GM19023 (cell line): ENCODE measurements around the gene VSTM2B.

Experiments
- ATAC-seq: cut with Tn5 transposase; IDR thresholded peaks from one replicate; pipeline ENCODE4 v1.9.1; 2021; ENCODE audit warnings: mild to moderate bottlenecking, moderate library complexity; ENCODE audit not compliant: unreplicated experiment

VSTM2B gene

GRCh38 chr19:29563486-29564101, 37.8 kb downstream of the VSTM2B start:
- no peak for ATAC-seq

- ATAC-seq, result no peak
Measured at GRCh38 chr19:29564574-29565005, 38.8 kb downstream of the VSTM2B start.

- no peak for ATAC-seq
Measured at GRCh38 chr19:29565171-29565570, 39.4 kb downstream of the VSTM2B start.

- ATAC-seq, result no peak
Measured at GRCh38 chr19:29566496-29567054, 40.8 kb downstream of the VSTM2B start.

- no peak for ATAC-seq
Measured at GRCh38 chr19:29567366-29567915, 41.6 kb downstream of the VSTM2B start.

- no peak for ATAC-seq
Measured at GRCh38 chr19:29568036-29569025, 42.5 kb downstream of the VSTM2B start.

- no peak for ATAC-seq
Measured at GRCh38 chr19:29569038-29569911, 43.5 kb downstream of the VSTM2B start.

GRCh38 chr19:29571181-29571580, 45.4 kb downstream of the VSTM2B start:
- no peak for ATAC-seq

GRCh38 chr19:29573486-29573885, 47.7 kb downstream of the VSTM2B start:
- no peak for ATAC-seq

- no peak for ATAC-seq
Measured at GRCh38 chr19:29574510-29574909, 48.7 kb downstream of the VSTM2B start.

GRCh38 chr19:29576046-29576606, 50.3 kb downstream of the VSTM2B start:
- ATAC-seq, result no peak

GRCh38 chr19:29576761-29577648, 51.2 kb downstream of the VSTM2B start:
- peak; percentile 65 for ATAC-seq

GRCh38 chr19:29577649-29577963, 51.8 kb downstream of the VSTM2B start:
- no peak for ATAC-seq

- ATAC-seq, result no peak
Measured at GRCh38 chr19:29578349-29578748, 52.6 kb downstream of the VSTM2B start.

GRCh38 chr19:29579308-29579910, 53.6 kb downstream of the VSTM2B start:
- no peak for ATAC-seq

- no peak for ATAC-seq
Measured at GRCh38 chr19:29581398-29581797, 55.6 kb downstream of the VSTM2B start.

- ATAC-seq, result no peak
Measured at GRCh38 chr19:29583196-29583999, 57.6 kb downstream of the VSTM2B start.

GRCh38 chr19:29586401-29586800, 60.6 kb downstream of the VSTM2B start:
- ATAC-seq, result no peak
